ENCODE results near the gene GIGYF2.

DNA sequence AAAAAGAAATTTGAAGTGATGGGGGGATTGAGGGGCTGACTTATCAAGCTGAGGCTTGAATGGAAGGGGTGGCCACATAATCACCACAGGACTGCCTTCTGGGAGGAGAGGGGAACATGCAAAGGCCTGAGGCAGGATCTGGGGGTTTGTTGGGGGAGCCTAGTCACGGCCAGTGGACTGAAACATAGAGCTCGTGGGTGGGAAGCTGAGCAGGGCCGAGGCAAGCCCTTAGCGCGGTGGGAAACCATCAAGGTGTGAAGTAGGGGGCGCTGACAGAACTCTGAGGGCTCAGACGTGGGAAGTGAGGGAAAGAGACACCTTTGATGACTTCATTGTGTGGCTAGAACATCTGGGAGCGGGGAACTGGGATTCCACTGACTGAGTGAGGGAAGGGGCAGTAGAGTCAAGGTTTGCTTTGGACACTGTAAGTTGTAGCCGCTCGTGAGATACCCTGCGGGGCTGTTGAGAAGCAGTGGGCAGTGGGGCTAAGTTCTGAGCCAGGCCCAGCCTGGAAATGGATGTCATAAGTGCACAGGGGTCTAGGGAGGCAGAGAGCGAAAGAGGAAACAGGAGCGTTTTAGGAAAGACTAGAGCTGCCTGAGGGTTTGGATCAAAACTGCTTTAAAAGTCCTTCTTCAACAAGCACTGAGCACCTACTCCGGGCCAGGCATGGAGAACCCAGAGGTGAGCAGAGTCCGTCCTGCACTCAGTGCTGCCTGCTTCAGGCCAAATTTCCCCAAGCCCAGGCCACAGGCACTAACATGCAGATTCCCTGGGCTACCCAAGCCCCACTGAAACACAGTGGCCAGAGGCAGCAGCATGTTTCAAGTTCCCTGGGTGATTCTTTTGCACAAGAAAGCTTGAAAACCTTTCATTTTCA lies 172.2 kb downstream of the GIGYF2 start:
- TF ChIP-seq, protein P1, sequence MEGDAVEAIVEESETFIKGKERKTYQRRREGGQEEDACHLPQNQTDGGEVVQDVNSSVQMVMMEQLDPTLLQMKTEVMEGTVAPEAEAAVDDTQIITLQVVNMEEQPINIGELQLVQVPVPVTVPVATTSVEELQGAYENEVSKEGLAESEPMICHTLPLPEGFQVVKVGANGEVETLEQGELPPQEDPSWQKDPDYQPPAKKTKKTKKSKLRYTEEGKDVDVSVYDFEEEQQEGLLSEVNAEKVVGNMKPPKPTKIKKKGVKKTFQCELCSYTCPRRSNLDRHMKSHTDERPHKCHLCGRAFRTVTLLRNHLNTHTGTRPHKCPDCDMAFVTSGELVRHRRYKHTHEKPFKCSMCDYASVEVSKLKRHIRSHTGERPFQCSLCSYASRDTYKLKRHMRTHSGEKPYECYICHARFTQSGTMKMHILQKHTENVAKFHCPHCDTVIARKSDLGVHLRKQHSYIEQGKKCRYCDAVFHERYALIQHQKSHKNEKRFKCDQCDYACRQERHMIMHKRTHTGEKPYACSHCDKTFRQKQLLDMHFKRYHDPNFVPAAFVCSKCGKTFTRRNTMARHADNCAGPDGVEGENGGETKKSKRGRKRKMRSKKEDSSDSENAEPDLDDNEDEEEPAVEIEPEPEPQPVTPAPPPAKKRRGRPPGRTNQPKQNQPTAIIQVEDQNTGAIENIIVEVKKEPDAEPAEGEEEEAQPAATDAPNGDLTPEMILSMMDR (IDR thresholded peaks at IDR 0.05) = no peak
- no peak for TF ChIP-seq EP300 (IDR thresholded peaks at IDR 0.05)

Data from esophagus muscularis mucosa (tissue), 3 donors.